GM21576 (cell line): ENCODE results near the gene SORBS1.
A peak's percentile ranks its signal among the peaks of the same experiment; 100 is the strongest.

ENCODE experiments used
- ATAC-seq: cut with Tn5 transposase; IDR thresholded peaks from one replicate; pipeline ENCODE4 v1.9.1; 2021; ENCODE audit warnings: mild to moderate bottlenecking, moderate library complexity; ENCODE audit not compliant: unreplicated experiment

SORBS1 gene

DNA sequence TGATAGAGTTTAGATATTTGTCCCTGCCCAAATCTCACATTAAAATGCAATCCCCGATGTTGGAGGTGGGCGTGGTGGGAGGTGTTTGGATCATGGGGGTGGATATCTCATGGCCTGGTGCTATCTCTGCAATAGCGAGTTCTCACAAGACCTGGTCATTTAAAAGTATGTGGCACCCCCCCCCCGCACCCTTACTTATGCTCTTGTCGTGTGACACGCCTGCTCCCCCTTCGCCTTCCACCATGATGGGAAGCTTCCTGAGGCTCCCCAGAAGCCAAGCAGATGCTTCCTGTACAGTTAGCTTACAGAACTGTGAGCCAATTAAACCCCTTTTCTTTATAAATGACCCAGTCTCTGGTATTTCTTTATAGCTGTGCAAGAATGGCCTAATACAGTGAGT, 118.8 kb downstream of the SORBS1 start:
- no peak for ATAC-seq

GRCh38 chr10:95441547-95441923, 119.6 kb downstream of the SORBS1 start:
- ATAC-seq, result peak; percentile 13

DNA sequence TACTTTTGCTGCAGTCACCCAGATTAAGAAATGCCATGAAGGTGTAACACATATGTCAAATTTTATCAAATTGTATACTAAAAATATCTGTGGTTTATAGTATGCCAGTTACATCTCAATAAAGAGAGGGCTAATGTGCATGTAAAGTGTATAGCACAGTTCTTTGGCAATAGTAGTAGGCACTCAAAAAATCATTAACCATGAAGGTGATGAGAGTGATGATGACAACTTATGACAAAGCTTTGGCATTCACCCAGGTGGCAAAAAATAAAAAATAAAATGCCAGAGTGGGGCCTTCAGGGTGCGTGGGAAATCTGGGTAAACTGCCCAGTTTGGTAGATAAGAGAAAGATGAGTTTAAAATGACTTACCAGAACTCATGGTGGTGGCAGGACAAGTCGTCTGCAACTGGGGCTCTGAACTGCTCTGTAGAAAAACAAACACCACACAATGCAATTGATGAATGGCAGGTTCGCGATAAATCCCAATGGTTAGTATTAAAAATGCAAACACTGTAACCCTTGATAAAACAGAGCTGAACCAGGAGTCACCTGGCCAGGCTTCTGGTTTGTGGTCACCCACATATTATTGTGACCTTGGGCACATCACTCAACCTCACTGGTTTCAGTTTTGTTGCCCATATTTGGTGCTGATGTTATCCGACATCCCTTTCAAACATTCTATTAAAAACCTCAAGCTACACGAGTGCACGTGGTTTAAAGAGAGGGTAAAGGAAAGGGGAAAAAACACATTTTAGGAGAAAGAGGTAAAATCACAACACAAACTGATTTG, 120.2 kb downstream of the SORBS1 start:
- ATAC-seq, result peak; percentile 78

DNA sequence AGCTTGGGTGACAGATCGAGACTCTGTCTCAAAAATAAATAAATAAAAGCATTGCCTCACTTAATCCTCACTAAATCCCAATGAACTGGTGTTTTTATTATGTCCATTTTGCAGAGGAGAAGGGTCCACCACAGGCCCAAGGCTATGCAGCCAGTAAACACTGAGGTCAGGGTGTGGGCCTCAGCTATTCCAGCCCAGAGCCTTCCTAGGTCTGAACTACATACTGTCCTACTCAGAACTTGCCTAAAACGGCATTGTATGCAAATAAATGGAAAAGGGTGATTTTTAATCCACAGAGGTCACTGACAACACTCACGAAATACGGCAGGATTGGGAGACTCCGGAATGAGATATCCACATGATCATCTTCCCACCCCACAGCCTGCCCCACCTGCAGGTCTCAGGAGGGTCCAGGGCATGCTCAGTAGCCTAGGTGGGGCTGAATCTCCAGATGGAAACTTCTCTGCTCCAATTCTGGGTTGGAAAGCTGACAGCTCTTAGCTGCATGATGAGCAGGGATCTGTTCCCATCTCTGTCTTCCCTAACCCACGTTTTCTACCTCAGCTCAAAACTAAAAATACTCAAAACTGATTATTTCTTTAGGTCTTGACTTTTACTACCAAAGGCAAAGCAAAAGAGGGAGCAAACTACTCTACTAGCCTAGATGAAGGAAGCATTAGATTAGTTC, 121.0 kb downstream of the SORBS1 start:
- no peak for ATAC-seq

- no peak for ATAC-seq
Measured at GRCh38 chr10:95438781-95439180, 122.4 kb downstream of the SORBS1 start.

DNA sequence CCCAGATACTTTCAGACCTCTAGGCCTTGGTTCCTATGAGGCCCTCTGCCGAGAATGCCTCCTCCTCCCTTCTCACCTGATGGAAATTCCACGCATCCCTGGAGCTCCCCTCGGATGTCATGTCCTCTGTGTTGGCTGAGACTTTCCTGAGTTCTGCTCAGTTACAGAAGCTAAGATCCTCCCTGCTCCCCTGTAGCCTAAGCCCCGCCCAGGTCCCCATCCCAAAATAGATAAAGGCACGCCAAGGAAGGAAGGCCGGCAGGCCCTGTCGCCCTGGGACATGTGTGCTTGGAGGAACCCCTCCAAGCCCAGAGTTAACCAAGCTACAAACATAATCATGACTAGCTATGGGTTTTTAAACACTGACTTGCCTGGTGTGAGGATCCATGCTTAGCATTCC, 123.5 kb downstream of the SORBS1 start:
- no peak for ATAC-seq

- no peak for ATAC-seq
Measured at GRCh38 chr10:95435548-95436279, 125.5 kb downstream of the SORBS1 start.

- no peak for ATAC-seq
Measured at GRCh38 chr10:95434583-95434982, 126.6 kb downstream of the SORBS1 start.

- no peak for ATAC-seq
Measured at GRCh38 chr10:95431900-95432342, 129.2 kb downstream of the SORBS1 start.

DNA sequence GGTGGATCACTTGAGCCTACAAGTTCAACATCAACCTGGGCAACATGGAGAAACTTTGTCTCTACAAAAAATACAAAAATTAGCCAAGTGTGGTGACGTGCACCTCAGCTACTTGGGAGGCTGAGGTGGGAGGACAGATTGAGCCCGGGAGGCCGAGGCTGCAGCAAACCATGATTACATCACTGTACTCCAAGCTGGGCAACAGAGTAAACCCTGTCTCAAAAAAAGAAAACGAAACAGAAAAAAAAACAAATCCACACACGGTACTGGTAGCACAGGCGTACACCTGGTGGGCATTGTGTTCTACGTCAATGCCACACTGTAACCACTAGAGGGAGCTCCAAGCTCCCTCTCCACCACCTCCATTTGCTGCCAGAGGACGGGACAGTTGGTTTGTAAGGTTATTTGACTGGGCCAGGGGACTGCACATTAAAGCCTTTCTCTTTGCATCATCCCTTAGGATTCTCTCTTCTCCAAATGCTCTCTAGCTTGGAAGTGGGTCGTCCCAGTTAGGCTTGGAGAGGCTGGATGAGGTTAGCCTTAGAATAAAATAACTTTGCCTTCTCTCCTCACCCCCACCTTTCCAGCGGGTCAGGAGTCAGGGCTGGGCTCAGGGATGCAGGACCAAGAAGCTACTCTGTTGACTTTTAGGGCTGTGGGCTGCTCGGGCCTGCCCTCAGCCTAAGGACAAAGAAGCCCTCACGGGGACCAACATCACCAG, 130.8 kb downstream of the SORBS1 start:
- peak; percentile 79 for ATAC-seq

DNA sequence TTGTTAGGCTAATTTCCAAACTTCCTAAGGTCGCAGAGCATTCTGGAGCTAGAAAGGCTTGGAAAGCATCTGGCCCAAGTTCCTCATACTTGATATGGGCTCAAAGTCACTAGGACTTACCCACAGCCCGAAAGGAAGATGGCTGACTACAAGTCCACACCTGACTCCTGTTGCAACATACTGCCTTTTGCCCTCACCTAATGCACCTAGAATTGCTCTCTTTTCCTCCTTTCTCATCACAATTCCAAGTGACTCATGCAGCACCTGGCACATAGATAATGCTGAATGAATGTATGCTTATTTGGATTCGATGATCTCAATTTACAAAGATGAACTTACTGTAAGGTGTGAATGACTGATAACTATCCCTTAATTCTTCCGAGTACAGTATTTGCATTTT, 131.5 kb downstream of the SORBS1 start:
- ATAC-seq, result no peak

GRCh38 chr10:95428701-95429100, 132.5 kb downstream of the SORBS1 start:
- ATAC-seq, result no peak

DNA sequence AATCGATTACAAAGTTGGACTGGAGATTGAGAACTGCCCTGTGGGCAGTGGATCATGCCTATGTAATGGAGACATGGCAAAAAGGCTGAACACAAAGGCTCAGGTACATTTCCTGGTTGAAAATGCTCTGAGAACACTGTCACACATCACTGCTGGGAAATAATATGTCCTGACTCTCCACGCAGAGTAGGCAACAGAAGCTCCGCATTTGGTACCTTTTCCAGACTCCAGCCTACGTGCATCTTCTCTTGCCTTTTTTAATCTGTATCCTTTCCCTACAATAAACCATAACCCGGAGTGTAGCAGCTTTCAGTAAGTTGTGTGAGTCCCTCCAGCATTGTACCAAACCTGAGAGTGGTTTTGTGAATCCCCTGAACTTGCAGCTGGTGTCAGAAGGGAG, 134.7 kb downstream of the SORBS1 start:
- ATAC-seq, result no peak

DNA sequence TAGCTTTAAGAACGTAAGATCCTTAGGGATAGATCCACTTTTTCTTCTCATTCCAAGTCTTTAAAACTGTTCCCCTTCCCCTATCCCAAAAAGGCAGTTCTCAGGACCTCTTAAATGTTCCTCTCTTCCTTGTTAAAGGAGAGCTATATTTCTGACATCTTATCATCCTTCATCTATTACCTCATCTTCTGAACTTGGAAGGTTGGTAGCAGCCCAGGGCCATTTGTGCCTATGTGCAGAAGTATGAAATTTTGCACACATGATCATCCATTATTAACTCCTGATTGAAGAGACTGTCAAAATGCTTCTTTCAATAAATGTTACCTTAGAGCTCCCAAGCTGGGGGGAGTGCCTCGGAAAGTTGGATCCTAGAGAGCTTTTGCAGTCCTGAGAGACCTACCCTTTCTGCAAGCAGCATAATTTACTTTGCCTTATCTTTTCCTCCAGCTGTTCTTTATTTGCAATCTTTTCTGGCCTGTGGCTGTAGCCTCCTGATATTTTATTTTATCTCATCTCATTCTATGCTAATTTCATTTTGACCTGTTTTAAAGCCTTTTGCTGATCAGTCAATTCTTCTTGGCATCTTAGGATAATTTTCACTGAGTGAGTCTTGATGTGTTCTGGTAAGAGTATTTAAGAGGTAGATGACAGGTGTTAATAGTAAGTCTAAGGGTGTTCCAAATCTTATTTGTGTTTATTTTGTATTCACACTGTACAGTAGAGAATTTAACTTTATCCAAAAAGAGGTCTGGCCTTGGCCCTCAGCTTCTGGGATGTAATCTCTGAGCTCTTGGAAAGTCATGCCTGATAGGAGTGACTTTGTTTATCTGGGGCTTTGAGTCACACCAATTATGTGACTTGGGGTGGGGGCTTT, 135.3 kb downstream of the SORBS1 start:
- no peak for ATAC-seq

GRCh38 chr10:95423164-95424005, 137.8 kb downstream of the SORBS1 start:
- ATAC-seq, result no peak

- ATAC-seq, result no peak
Measured at GRCh38 chr10:95422233-95422632, 138.9 kb downstream of the SORBS1 start.

- no peak for ATAC-seq
Measured at GRCh38 chr10:95421782-95422181, 139.4 kb downstream of the SORBS1 start.

DNA sequence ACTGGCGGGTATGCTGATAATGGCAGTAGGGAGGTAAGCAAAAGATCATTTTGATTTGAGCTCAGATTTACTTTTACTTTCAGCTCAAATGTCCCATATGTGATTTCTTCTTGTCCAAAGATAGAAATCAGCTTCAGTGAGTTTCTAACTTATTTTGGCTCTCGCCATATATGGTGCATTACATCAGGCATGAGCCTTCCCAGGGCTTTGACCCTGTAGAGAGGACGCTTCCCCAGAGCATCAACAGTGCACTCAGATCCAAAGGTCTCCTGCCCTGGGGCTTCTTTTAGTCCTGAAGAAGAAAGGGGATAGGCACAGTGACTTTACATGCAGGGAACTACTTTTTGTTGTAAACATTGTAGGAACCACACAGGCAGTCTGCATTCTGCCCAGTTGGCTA, 141.8 kb downstream of the SORBS1 start:
- ATAC-seq, result no peak

DNA sequence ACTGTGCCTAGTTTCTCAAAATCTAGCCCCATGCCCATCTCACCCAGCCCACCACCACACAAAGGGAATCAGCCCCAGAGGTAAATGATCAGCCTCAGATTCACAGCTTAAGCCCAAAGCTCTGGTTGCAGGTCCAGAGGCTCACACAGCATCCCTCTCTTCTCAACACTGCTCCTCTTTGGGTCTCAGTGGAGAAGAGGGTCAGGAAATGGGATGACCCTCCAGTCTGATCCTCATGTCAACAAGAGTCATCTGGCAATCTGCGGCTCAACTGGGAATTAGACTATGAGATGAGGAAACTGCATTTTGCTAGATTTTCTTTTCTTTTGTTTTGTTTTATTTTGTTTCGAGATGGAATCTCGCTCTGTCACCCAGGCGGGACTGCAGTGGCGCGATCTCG, 144.2 kb downstream of the SORBS1 start:
- no peak for ATAC-seq
